HepG2 (cell line): ENCODE data around the gene ELL. TPM values are rescaled to one million over a fixed set of nuclear protein-coding genes. Genes with fewer than 3 reads are reported as not detected.

ENCODE experiments used
- ARNT2 ChIP-seq: sonication (generic); formaldehyde crosslinking; IDR thresholded peaks from 2 replicates; pipeline ENCODE4 v1.8.0; 2022; ENCODE audit warnings: mild to moderate bottlenecking, low read depth, missing genetic modification reagents, moderate library complexity
- DR1 ChIP-seq: sonication (generic); formaldehyde crosslinking; IDR thresholded peaks from 2 replicates; pipeline ENCODE4 v1.8.0; 2021; ENCODE audit warnings: mild to moderate bottlenecking, missing genetic modification reagents, inconsistent platforms
- ESRRA ChIP-seq: sonication (generic); formaldehyde crosslinking; IDR thresholded peaks from 2 replicates; pipeline ENCODE4 v1.5.1; 2020; ENCODE audit warnings: mild to moderate bottlenecking, low read depth, missing genetic modification reagents
- GABPA ChIP-seq, 2 experiments: IDR thresholded peaks; 2 replicates each; pipeline ENCODE4 v1.6.1; 2011 to 2016; ENCODE audit warnings: low read depth in 2 of 2, low read length in 1 of 2, missing biosample characterization in 1 of 2, missing genetic modification characterization in 1 of 2
- KMT2B ChIP-seq: IDR thresholded peaks from 2 replicates; pipeline ENCODE4 v1.6.1; 2016; ENCODE audit warnings: missing genetic modification reagents, missing compliant biosample characterization
- NCOR1 ChIP-seq: fragments of 200-600 bp; sonication (generic); IDR thresholded peaks from 2 replicates; pipeline ENCODE4 v1.7.0; 2017; ENCODE audit warnings: antibody characterized with exemption, low read length, borderline replicate concordance
- RFX3 ChIP-seq: IDR thresholded peaks from 2 replicates; pipeline ENCODE4 v1.6.1; 2016; ENCODE audit warnings: missing biosample characterization, missing genetic modification reagents
- TCF12 ChIP-seq, 2 experiments: fragments of 450-650 bp in 1 of 2; sonication (generic) in 1 of 2; formaldehyde crosslinking in 1 of 2; IDR thresholded peaks; 2 replicates each; pipeline versions ENCODE4 v1.6.1 to v1.8.0; 2017 to 2022; ENCODE audit warnings: antibody characterized with exemption in 1 of 2, mild to moderate bottlenecking in 1 of 2, missing genetic modification reagents in 1 of 2, moderate library complexity in 1 of 2
- YEATS2 ChIP-seq: sonication (generic); formaldehyde crosslinking; IDR thresholded peaks from 2 replicates; pipeline ENCODE4 v1.4.0; 2020; ENCODE audit warnings: missing genetic modification reagents, borderline replicate concordance
- ZBTB1 ChIP-seq: sonication (generic); formaldehyde crosslinking; IDR thresholded peaks from 2 replicates; pipeline ENCODE4 v1.4.0; 2020; ENCODE audit warnings: missing genetic modification reagents, borderline replicate concordance
- ZFP37 ChIP-seq: sonication (generic); formaldehyde crosslinking; IDR thresholded peaks from 2 replicates; pipeline ENCODE4 v1.4.0; 2020; ENCODE audit warnings: missing genetic modification reagents, borderline replicate concordance
- ZFP90 ChIP-seq: sonication (generic); formaldehyde crosslinking; IDR thresholded peaks from 2 replicates; pipeline ENCODE4 v1.8.0; 2022; ENCODE audit warnings: missing genetic modification reagents, mild to moderate bottlenecking, inconsistent platforms, borderline replicate concordance
- ZNF335 ChIP-seq: sonication (generic); formaldehyde crosslinking; IDR thresholded peaks from 2 replicates; pipeline ENCODE4 v1.4.0; 2020; ENCODE audit warnings: missing genetic modification reagents
- ZNF629 ChIP-seq: sonication (generic); formaldehyde crosslinking; conservative IDR thresholded peaks from 2 replicates; pipeline ENCODE4 v1.5.0; 2020; ENCODE audit warnings: missing genetic modification reagents
- ZNF747 ChIP-seq: sonication (generic); formaldehyde crosslinking; IDR thresholded peaks from 2 replicates; pipeline ENCODE4 v1.8.1; 2023; ENCODE audit warnings: missing genetic modification reagents, mild to moderate bottlenecking, borderline replicate concordance
- ZNF775 ChIP-seq: sonication (generic); formaldehyde crosslinking; IDR thresholded peaks from 2 replicates; pipeline ENCODE4 v1.4.0; 2020; ENCODE audit warnings: missing genetic modification reagents, mild to moderate bottlenecking, moderate library complexity, borderline replicate concordance
- polyA plus RNA-seq, 8 experiments: library from polyadenylated mRNA; depleted of rRNA in 3 of 8; stranded (reverse) in 7 of 8; unstranded in 1 of 8; fragments of >200 nt; fragmentation: Illumina TruSeq in 4 of 8; extraction: Trizol in 4 of 8; gene quantifications; 2 replicates each; pipeline versions ENCODE4 v1.2.1 to v1.2.3, GENCODE V29; 2011 to 2016; ENCODE audit warnings: low read depth in 4 of 8, missing spikeins in 1 of 8, mixed read lengths in 1 of 8; ENCODE audit not compliant: insufficient read depth in 1 of 8
- total RNA-seq, 5 experiments: library from RNA; depleted of rRNA; stranded (reverse); fragments of >200 nt; fragmentation: Illumina TruSeq; extraction: Trizol; gene quantifications; 2 replicates each; pipeline ENCODE4 v1.2.3, GENCODE V29; 2016; ENCODE audit warnings: low read depth in 1 of 5
- TF ChIP-seq, protein P1 (sequence below): sonication (generic); formaldehyde crosslinking; IDR thresholded peaks from 2 replicates; pipeline ENCODE4 v1.4.0; 2020; ENCODE audit warnings: missing genetic modification reagents
- TF ChIP-seq, protein P2 (sequence below): fragments of 450-650 bp; IDR thresholded peaks from 2 replicates; pipeline ENCODE4 v1.6.1; 2016
- TF ChIP-seq, protein P3 (sequence below): sonication (generic); formaldehyde crosslinking; IDR thresholded peaks from 2 replicates; pipeline ENCODE4 v1.8.0; 2022; ENCODE audit warnings: mild to moderate bottlenecking, missing genetic modification reagents, moderate library complexity
- TF ChIP-seq, protein P4 (sequence below): sonication (generic); formaldehyde crosslinking; IDR thresholded peaks from 2 replicates; pipeline ENCODE4 v1.8.1; 2022; ENCODE audit warnings: mild to moderate bottlenecking, missing genetic modification reagents

The ELL gene
- total and polyA plus RNA-seq, 2 of the 13 experiments (the other 11 are each of a cell fraction or from before 2014, with no cell fraction given), result 3.7 to 5.4 TPM

DNA sequence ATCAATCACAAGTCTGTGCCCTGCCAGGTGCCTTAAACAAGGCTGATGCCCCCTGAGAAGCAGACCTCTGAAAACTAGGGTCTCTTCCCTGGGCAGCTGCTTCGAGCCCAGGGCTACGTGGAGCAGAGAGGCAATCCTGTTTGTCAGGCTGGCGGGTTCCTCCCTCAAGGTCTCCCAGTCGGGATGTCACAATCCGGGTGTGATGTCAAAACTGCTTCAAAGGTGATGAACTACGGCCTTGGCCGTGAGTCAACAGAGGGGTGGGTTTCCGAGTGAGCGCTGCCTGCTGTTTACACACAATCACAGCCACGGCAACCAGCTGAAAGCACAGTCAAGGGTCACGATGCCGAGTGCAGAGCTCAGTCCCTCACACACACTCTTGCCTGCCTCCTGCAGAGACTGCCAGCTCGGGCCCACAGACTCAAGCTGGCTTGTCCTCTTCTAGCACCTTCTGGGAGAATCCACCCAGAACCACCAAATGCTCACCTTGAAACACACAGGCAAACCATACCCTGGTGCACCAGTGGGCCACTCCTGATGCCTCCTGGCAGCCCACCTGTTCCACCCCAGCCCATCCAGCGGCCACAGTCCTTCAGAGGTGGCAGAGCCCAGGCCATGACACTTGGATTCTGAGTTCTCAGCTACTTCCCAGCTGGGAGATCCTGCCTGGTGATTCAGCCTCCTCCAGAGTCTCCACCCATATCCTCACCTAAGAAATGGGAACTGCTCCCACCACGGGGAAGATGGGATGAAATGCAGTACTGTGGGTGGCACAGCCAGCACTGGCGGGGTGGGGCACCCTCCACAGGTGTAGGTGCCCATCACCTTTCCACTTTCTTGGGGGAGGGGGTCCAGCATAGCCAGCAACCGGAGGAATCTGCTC, 6.8 kb downstream of the ELL start (continued):
- TF ChIP-seq ESRRA (CRISPR knock-in tag) (peak; percentile 92), NCOR1 (peak; percentile 96; the same call in 1 of the 2 replicates), KMT2B (CRISPR knock-in tag) (peak; percentile 78), GABPA (IDR thresholded peaks at IDR 0.05; ENCODE audit: low read depth, low read length) (no peak), GABPA (CRISPR knock-in tag; IDR thresholded peaks at IDR 0.05; ENCODE audit: low read depth) (peak; percentile 81), RFX3 (CRISPR knock-in tag) (peak; percentile 76), ZFP37 (CRISPR knock-in tag) (no peak), YEATS2 (CRISPR knock-in tag) (peak; percentile 81; the same call in 1 of the 2 replicates), ARNT2 (CRISPR knock-in tag) (peak; percentile 94), ZNF775 (CRISPR knock-in tag) (peak; percentile 67; the same call in 1 of the 2 replicates), ZNF747 (peak; percentile 61; the same call in 1 of the 2 replicates), ZNF335 (CRISPR knock-in tag) (peak; percentile 88), ZFP90 (CRISPR knock-in tag) (no peak), ZNF629 (CRISPR knock-in tag) (peak; percentile 65), DR1 (peak; percentile 52; the same call in 1 of the 2 replicates), TCF12 (IDR thresholded peaks at IDR 0.05) (no peak), TCF12 (CRISPR knock-in tag; IDR thresholded peaks at IDR 0.05) (peak; percentile 94), ZBTB1 (CRISPR knock-in tag) (no peak)
- TF ChIP-seq, protein P1, sequence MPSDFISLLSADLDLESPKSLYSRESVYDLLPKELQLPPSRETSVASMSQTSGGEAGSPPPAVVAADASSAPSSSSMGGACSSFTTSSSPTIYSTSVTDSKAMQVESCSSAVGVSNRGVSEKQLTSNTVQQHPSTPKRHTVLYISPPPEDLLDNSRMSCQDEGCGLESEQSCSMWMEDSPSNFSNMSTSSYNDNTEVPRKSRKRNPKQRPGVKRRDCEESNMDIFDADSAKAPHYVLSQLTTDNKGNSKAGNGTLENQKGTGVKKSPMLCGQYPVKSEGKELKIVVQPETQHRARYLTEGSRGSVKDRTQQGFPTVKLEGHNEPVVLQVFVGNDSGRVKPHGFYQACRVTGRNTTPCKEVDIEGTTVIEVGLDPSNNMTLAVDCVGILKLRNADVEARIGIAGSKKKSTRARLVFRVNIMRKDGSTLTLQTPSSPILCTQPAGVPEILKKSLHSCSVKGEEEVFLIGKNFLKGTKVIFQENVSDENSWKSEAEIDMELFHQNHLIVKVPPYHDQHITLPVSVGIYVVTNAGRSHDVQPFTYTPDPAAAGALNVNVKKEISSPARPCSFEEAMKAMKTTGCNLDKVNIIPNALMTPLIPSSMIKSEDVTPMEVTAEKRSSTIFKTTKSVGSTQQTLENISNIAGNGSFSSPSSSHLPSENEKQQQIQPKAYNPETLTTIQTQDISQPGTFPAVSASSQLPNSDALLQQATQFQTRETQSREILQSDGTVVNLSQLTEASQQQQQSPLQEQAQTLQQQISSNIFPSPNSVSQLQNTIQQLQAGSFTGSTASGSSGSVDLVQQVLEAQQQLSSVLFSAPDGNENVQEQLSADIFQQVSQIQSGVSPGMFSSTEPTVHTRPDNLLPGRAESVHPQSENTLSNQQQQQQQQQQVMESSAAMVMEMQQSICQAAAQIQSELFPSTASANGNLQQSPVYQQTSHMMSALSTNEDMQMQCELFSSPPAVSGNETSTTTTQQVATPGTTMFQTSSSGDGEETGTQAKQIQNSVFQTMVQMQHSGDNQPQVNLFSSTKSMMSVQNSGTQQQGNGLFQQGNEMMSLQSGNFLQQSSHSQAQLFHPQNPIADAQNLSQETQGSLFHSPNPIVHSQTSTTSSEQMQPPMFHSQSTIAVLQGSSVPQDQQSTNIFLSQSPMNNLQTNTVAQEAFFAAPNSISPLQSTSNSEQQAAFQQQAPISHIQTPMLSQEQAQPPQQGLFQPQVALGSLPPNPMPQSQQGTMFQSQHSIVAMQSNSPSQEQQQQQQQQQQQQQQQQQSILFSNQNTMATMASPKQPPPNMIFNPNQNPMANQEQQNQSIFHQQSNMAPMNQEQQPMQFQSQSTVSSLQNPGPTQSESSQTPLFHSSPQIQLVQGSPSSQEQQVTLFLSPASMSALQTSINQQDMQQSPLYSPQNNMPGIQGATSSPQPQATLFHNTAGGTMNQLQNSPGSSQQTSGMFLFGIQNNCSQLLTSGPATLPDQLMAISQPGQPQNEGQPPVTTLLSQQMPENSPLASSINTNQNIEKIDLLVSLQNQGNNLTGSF (CRISPR knock-in tag), result no peak
- TF ChIP-seq, protein P2, sequence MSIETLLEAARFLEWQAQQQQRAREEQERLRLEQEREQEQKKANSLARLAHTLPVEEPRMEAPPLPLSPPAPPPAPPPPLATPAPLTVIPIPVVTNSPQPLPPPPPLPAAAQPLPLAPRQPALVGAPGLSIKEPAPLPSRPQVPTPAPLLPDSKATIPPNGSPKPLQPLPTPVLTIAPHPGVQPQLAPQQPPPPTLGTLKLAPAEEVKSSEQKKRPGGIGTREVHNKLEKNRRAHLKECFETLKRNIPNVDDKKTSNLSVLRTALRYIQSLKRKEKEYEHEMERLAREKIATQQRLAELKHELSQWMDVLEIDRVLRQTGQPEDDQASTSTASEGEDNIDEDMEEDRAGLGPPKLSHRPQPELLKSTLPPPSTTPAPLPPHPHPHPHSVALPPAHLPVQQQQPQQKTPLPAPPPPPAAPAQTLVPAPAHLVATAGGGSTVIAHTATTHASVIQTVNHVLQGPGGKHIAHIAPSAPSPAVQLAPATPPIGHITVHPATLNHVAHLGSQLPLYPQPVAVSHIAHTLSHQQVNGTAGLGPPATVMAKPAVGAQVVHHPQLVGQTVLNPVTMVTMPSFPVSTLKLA, result peak; percentile 82
- TF ChIP-seq, protein P3, sequence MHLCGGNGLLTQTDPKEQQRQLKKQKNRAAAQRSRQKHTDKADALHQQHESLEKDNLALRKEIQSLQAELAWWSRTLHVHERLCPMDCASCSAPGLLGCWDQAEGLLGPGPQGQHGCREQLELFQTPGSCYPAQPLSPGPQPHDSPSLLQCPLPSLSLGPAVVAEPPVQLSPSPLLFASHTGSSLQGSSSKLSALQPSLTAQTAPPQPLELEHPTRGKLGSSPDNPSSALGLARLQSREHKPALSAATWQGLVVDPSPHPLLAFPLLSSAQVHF, result no peak
- TF ChIP-seq, protein P4, sequence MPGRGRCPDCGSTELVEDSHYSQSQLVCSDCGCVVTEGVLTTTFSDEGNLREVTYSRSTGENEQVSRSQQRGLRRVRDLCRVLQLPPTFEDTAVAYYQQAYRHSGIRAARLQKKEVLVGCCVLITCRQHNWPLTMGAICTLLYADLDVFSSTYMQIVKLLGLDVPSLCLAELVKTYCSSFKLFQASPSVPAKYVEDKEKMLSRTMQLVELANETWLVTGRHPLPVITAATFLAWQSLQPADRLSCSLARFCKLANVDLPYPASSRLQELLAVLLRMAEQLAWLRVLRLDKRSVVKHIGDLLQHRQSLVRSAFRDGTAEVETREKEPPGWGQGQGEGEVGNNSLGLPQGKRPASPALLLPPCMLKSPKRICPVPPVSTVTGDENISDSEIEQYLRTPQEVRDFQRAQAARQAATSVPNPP (CRISPR knock-in tag), result no peak; the same call in 1 of the 2 replicates
